ENCODE data around the gene ETS1. TPM values are rescaled to one million over a fixed set of nuclear protein-coding genes. Genes with fewer than 3 reads are reported as not detected.

The ETS1 gene
- total RNA-seq, 1 experiment from 2014 or later, result 135 TPM

DNA sequence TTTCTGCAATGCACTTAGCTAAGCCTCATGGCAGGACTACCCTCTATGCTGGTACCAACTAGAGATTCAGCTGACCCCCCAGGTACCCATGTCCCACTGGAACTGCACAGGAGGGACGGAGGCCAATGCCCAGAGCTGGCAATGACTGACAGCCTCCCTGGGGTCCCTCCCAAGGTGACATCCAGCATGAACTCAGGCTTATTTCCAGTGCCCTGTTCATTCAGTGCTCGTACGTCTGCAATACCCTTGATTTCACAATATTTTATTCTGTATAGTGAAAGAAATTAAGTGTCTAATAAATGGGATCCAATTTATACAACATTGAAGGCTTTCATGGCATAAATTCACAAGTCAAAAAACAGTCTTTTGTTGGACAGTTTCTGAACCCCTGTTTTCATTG lies 20.2 kb downstream of the ETS1 start:
- H2AFZ ChIP-seq (ENCODE audit: low read length), result no peak overlapping the region
- DNase-seq, result no peak
- no peaks in the 10 kb centered on the region for H4K20me1 ChIP-seq (ENCODE audit: insufficient read depth, low read depth, low read length)
- H3K9me3 ChIP-seq (ENCODE audit: low read length), result no peaks in the 10 kb centered on the region
- H3K79me2 ChIP-seq (ENCODE audit: low read length), result no peaks in the 10 kb centered on the region
- no peaks in the 10 kb centered on the region for H3K9me2 ChIP-seq (replicated peaks; ENCODE audit: insufficient read depth, low read length)
- no peaks in the 10 kb centered on the region for H3K36me3 ChIP-seq (ENCODE audit: insufficient read depth, low read length)
- no peak overlapping the region for H3K4me3 ChIP-seq (ENCODE audit: low read length)
- no peak overlapping the region for H3K27ac ChIP-seq (ENCODE audit: low read length)
- H3K4me1 ChIP-seq (ENCODE audit: low read length), result peaks cover 37% of the 10 kb centered on the region
- no peaks in the 10 kb centered on the region for H3K27me3 ChIP-seq (ENCODE audit: low read length)
- H3K9ac ChIP-seq (ENCODE audit: low read length), result no peak overlapping the region
- H3K4me2 ChIP-seq (ENCODE audit: low read depth, low read length, poor library complexity, severe bottlenecking), result no peak overlapping the region

DNA sequence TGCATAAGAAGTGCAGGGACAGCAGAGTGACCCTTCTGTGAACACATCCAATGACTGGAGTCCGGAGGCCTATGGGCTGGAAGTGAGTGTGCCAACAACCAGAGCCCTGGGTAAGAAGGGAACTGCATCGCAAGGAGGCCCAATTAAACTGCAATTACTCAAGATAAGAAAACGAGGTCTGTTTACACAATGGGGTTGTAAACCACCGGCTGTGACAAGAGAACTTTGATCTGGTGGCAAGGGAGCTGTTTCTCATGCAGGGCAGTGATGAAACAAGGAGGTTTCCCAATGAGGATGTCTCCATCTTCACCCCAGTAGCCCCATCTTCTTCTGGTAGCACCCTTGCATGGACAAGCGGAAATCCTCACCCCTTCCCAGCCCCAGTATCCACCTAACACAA lies 21.5 kb downstream of the ETS1 start:
- Histone ChIP-seq H4K20me1 (ENCODE audit: insufficient read depth, low read depth, low read length) (no peaks in the 10 kb centered on the region), H3K4me1 (ENCODE audit: low read length) (peaks cover 35% of the 10 kb centered on the region), H3K36me3 (ENCODE audit: insufficient read depth, low read length) (no peaks in the 10 kb centered on the region), H3K9ac (ENCODE audit: low read length) (no peak overlapping the region), H2AFZ (ENCODE audit: low read length) (no peak overlapping the region), H3K4me2 (ENCODE audit: low read depth, low read length, poor library complexity, severe bottlenecking) (no peak overlapping the region), H3K4me3 (ENCODE audit: low read length) (no peak overlapping the region), H3K9me2 (replicated peaks; ENCODE audit: insufficient read depth, low read length) (no peaks in the 10 kb centered on the region), H3K27ac (ENCODE audit: low read length) (no peak overlapping the region), H3K27me3 (ENCODE audit: low read length) (no peaks in the 10 kb centered on the region), H3K79me2 (ENCODE audit: low read length) (no peaks in the 10 kb centered on the region), H3K9me3 (ENCODE audit: low read length) (no peaks in the 10 kb centered on the region)
- no peak for DNase-seq

DNA sequence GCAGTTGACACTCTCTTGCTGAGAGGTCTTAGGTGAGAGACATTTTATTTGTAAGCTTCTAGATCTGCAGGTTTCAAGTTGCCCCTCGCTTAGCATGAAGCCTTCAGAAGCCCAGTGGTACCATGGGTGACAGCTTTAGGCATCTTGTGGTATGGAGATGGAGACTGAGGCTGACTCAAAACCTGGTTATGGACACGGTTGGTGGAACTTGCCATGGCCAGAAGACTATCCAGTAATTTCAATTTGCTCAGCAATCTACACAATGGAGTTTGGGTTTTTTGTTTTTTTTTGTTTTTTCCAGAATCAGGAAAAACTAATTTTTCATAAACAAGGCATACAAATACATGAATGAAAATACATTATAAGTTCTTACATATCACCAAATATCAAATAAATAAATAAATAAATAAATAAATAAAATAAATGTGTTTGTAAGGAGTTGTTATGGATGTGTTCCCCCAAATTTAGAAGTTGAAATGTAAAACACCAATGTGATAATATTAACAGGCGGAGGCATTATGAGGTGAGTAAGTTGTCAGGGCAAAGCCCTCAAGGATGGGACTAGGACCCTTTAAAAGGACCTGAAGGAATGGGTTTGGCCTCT lies 22.6 kb downstream of the ETS1 start:
- Histone ChIP-seq H3K9me2 (replicated peaks; ENCODE audit: insufficient read depth, low read length) (no peaks in the 10 kb centered on the region), H3K27me3 (ENCODE audit: low read length) (no peaks in the 10 kb centered on the region), H3K4me1 (ENCODE audit: low read length) (peaks cover 34% of the 10 kb centered on the region), H3K4me3 (ENCODE audit: low read length) (peak overlapping the region; percentile 58), H2AFZ (ENCODE audit: low read length) (no peak overlapping the region), H3K9me3 (ENCODE audit: low read length) (no peaks in the 10 kb centered on the region), H3K36me3 (ENCODE audit: insufficient read depth, low read length) (no peaks in the 10 kb centered on the region), H3K79me2 (ENCODE audit: low read length) (no peaks in the 10 kb centered on the region), H3K4me2 (ENCODE audit: low read depth, low read length, poor library complexity, severe bottlenecking) (peak overlapping the region; percentile 62), H3K27ac (ENCODE audit: low read length) (peak overlapping the region; percentile 97), H3K9ac (ENCODE audit: low read length) (peak overlapping the region; percentile 71), H4K20me1 (ENCODE audit: insufficient read depth, low read depth, low read length) (no peaks in the 10 kb centered on the region)
- no peak for DNase-seq

DNA sequence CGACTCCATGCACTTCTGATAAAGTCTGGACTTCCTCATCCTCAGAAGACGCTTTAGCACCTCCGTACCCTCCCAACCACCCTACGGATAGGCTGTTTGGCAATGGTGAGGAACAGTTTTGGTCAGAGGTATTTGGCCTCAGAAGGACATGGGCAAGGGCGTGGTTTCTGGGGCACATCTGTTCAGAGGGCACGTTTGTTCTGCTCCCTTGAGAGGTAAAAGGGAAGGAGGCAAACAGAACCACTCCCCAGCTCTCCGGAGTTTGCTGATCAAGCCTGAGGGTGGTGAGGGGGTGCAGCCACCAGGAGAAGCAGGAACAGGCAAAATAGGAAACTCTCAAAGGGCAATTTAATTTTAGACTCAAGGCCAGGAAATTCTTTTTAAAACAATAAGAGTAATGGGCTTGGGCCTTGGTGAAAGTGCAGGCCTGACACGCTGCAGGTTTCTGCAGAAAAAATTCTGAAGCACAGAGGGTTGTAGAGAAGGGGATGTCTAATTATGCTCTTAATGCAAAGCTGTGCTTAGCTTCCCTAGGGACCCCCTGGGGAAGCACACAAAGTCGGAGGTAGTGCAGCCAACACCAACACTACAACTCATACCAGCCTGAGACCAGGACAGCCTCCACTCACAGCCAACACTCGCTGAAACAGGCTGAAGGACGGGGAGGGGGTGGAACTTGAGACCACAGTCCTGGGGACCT lies 23.3 kb downstream of the ETS1 start:
- H3K36me3 ChIP-seq (ENCODE audit: insufficient read depth, low read length), result no peaks in the 10 kb centered on the region
- H3K4me2 ChIP-seq (ENCODE audit: low read depth, low read length, poor library complexity, severe bottlenecking), result peak overlapping the region; percentile 62
- H2AFZ ChIP-seq (ENCODE audit: low read length), result no peak overlapping the region
- H3K79me2 ChIP-seq (ENCODE audit: low read length), result no peaks in the 10 kb centered on the region
- no peaks in the 10 kb centered on the region for H3K9me3 ChIP-seq (ENCODE audit: low read length)
- H3K4me3 ChIP-seq (ENCODE audit: low read length), result peak overlapping the region; percentile 58
- no peaks in the 10 kb centered on the region for H3K9me2 ChIP-seq (replicated peaks; ENCODE audit: insufficient read depth, low read length)
- peak overlapping the region; percentile 71 for H3K9ac ChIP-seq (ENCODE audit: low read length)
- H4K20me1 ChIP-seq (ENCODE audit: insufficient read depth, low read depth, low read length), result no peaks in the 10 kb centered on the region
- H3K27ac ChIP-seq (ENCODE audit: low read length), result peak overlapping the region; percentile 97
- H3K4me1 ChIP-seq (ENCODE audit: low read length), result peaks cover 40% of the 10 kb centered on the region
- no peaks in the 10 kb centered on the region for H3K27me3 ChIP-seq (ENCODE audit: low read length)
- DNase-seq, result peak; percentile 88

DNA sequence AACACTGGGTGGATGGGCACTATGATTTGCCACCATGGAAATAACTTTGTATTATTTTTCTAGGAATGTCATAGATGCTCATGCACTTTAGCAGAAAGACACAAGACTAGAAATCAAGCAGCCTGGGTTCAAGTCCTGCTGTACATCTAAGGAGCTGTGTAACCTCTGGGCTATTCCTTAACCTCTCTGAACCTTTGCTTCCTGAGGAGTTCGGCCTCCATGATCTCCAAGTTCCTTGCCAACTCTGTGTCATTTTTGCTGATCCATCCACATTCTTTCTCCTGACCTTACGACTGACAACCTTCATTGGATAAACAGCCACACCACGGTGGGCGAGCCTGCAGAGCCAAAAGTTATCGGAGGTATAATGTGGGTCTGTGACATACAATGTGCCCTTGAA lies 24.1 kb downstream of the ETS1 start:
- Histone ChIP-seq H3K79me2 (ENCODE audit: low read length) (no peaks in the 10 kb centered on the region), H3K9ac (ENCODE audit: low read length) (peak overlapping the region; percentile 71), H3K4me1 (ENCODE audit: low read length) (peaks cover 41% of the 10 kb centered on the region), H2AFZ (ENCODE audit: low read length) (no peak overlapping the region), H3K4me3 (ENCODE audit: low read length) (peak overlapping the region; percentile 58; the same call in 1 of the 2 replicates), H3K9me3 (ENCODE audit: low read length) (no peaks in the 10 kb centered on the region), H3K4me2 (ENCODE audit: low read depth, low read length, poor library complexity, severe bottlenecking) (peak overlapping the region; percentile 62), H4K20me1 (ENCODE audit: insufficient read depth, low read depth, low read length) (no peaks in the 10 kb centered on the region), H3K9me2 (replicated peaks; ENCODE audit: insufficient read depth, low read length) (no peaks in the 10 kb centered on the region), H3K36me3 (ENCODE audit: insufficient read depth, low read length) (no peaks in the 10 kb centered on the region), H3K27me3 (ENCODE audit: low read length) (no peaks in the 10 kb centered on the region), H3K27ac (ENCODE audit: low read length) (peak overlapping the region; percentile 97)
- no peak for DNase-seq

DNA sequence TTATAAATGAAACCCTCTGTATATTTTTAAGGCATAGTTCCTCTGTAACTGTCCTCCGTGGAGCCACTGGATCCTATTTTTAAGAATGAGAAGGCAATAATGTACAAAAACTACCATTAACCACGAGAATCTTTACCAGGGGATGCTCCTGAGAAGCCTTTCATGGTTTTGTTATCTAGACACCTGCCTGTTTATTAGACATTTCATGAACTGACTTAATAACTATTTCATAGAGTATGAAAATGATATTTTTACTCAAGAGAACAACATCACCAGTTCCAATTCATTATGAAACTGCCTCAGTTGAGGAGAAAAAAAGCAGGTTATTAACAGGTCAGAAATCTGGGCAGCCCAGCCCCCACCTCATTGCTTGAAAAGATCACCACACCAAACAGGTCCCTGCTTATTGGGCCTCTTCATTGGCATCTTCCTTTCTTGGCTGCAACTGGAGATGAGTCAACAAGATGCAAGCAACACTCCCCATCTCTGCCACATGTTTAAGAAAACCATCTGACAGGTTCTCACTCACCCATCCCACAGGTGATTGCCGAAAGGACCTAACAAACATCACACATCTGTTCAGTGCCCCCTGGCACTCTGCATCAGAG lies 27.8 kb downstream of the ETS1 start:
- H3K9ac ChIP-seq (ENCODE audit: low read length), result no peak overlapping the region
- no peaks in the 10 kb centered on the region for H3K27me3 ChIP-seq (ENCODE audit: low read length)
- no peak for DNase-seq
- H3K4me3 ChIP-seq (ENCODE audit: low read length), result no peak overlapping the region
- H2AFZ ChIP-seq (ENCODE audit: low read length), result no peak overlapping the region
- no peaks in the 10 kb centered on the region for H3K9me3 ChIP-seq (ENCODE audit: low read length)
- no peaks in the 10 kb centered on the region for H3K36me3 ChIP-seq (ENCODE audit: insufficient read depth, low read length)
- no peak overlapping the region for H3K27ac ChIP-seq (ENCODE audit: low read length)
- H3K79me2 ChIP-seq (ENCODE audit: low read length), result no peaks in the 10 kb centered on the region
- no peaks in the 10 kb centered on the region for H3K9me2 ChIP-seq (replicated peaks; ENCODE audit: insufficient read depth, low read length)
- H4K20me1 ChIP-seq (ENCODE audit: insufficient read depth, low read depth, low read length), result no peaks in the 10 kb centered on the region
- peaks cover 43% of the 10 kb centered on the region for H3K4me1 ChIP-seq (ENCODE audit: low read length)
- H3K4me2 ChIP-seq (ENCODE audit: low read depth, low read length, poor library complexity, severe bottlenecking), result no peak overlapping the region

DNA sequence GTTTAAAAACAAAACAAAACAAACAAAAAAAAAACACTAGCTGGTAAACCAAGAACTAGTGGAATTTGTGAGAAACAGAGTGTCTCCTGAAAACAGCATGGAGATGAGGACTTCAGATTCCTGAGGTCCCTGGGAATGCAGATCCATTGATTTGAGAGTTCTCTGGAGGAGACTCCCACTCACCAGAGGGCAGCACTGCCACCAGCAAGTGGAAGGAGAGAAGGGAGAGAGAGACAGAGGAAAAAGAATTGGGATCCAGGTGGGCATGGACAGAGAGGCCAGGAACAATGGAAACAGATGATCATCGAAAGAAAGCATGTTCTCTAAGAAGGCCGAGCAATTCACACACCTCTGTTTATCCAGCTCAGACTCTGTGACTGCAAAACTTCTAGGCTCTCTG lies 31.8 kb downstream of the ETS1 start:
- no peak overlapping the region for H3K4me2 ChIP-seq (ENCODE audit: low read depth, low read length, poor library complexity, severe bottlenecking)
- no peaks in the 10 kb centered on the region for H3K79me2 ChIP-seq (ENCODE audit: low read length)
- no peak overlapping the region for H3K4me3 ChIP-seq (ENCODE audit: low read length)
- no peak for DNase-seq
- H3K9me3 ChIP-seq (ENCODE audit: low read length), result no peaks in the 10 kb centered on the region
- no peaks in the 10 kb centered on the region for H3K36me3 ChIP-seq (ENCODE audit: insufficient read depth, low read length)
- H4K20me1 ChIP-seq (ENCODE audit: insufficient read depth, low read depth, low read length), result no peaks in the 10 kb centered on the region
- no peak overlapping the region for H3K27ac ChIP-seq (ENCODE audit: low read length)
- H2AFZ ChIP-seq (ENCODE audit: low read length), result no peak overlapping the region
- no peaks in the 10 kb centered on the region for H3K9me2 ChIP-seq (replicated peaks; ENCODE audit: insufficient read depth, low read length)
- no peaks in the 10 kb centered on the region for H3K27me3 ChIP-seq (ENCODE audit: low read length)
- H3K9ac ChIP-seq (ENCODE audit: low read length), result no peak overlapping the region
- peaks cover 60% of the 10 kb centered on the region for H3K4me1 ChIP-seq (ENCODE audit: low read length)

DNA sequence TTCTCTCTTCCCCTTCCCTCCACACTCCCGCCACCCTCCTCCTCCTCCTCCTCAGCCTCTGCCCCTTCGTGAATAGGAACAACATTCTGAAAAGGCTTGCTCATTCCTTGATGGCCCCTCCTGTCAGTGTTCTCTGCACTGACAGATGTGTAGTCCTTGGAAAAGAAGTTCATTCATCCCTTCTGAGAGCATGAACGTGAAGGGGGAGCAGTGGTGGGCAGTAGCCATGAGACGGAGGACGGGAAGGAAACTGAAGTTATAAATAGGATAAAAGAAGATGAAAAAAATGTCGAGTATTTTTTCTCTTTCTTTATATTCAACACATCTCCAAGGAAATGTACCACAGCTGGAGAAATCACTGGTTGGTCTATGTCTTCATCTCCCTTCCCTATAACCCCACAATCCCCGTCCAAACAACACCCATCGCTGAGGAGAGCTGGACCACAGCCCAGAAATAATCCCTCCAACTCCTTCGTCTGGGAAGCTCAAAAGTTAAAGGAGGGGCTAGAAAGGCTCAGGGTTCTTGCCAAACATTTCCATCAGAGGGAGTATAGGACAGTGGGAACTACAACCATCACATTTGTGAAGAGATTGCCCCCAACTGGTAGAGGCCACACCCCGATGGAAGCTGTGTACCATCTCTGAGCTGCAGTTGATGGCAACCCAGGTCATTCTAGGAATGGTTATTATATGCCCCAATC lies 33.5 kb downstream of the ETS1 start:
- peak; percentile 66 for DNase-seq
- Histone ChIP-seq H3K4me3 (ENCODE audit: low read length) (peak overlapping the region; percentile 63), H3K4me1 (ENCODE audit: low read length) (peaks cover 69% of the 10 kb centered on the region), H3K27me3 (ENCODE audit: low read length) (no peaks in the 10 kb centered on the region), H3K9ac (ENCODE audit: low read length) (peak overlapping the region; percentile 83), H3K9me3 (ENCODE audit: low read length) (no peaks in the 10 kb centered on the region), H3K36me3 (ENCODE audit: insufficient read depth, low read length) (no peaks in the 10 kb centered on the region), H3K4me2 (ENCODE audit: low read depth, low read length, poor library complexity, severe bottlenecking) (peak overlapping the region; percentile 86), H3K9me2 (replicated peaks; ENCODE audit: insufficient read depth, low read length) (no peaks in the 10 kb centered on the region), H3K79me2 (ENCODE audit: low read length) (no peaks in the 10 kb centered on the region), H3K27ac (ENCODE audit: low read length) (peak overlapping the region; percentile 100), H2AFZ (ENCODE audit: low read length) (no peak overlapping the region), H4K20me1 (ENCODE audit: insufficient read depth, low read depth, low read length) (no peaks in the 10 kb centered on the region)
